Measurements from ENCODE around the gene VWC2L. TPM values are rescaled to one million over a fixed set of nuclear protein-coding genes. Genes with fewer than 3 reads are reported as not detected.
A peak's percentile ranks its signal among the peaks of the same experiment; 100 is the strongest.

The VWC2L gene
- 0.09 TPM for total RNA-seq
- polyA plus RNA-seq (ENCODE audit: insufficient read depth, low read depth, low replicate concordance): not detected
- long read RNA-seq, donor 1: 0 reads
- long read RNA-seq, donor 2: 0 reads
- long read RNA-seq, donor 3: 0 reads
- long read RNA-seq, donor 4: 0 reads
- long read RNA-seq, donor 5: 0 reads
- long read RNA-seq, donor 6: 0 reads
- long read RNA-seq, donor 7: 0 reads
- long read RNA-seq, donor 8: 0 reads
- long read RNA-seq, donor 9: 0 reads
- long read RNA-seq, donor 10: 0 reads

GRCh38 chr2:214410918-214411554 lies at the start of gene VWC2L:
Gene VWC2L (plus strand): TSS chr2:214411054. CDS start chr2:214414194, 3,140 bp downstream.
- Histone ChIP-seq H3K9ac (ENCODE audit: low read length in 3 of 3) (no peak within 1 kb of the TSS), H3K36me3 (ENCODE audit: control insufficient read depth in 2 of 3, insufficient read depth in 3 of 3, low read length in 3 of 3) (no peaks in the 10 kb centered on the region), H3K27ac (ENCODE audit: low read depth in 2 of 2, low read length in 2 of 2) (no peak within 1 kb of the TSS), H3K4me1 (ENCODE audit: control insufficient read depth in 2 of 3, insufficient read depth in 2 of 3, low read depth in 1 of 3, low read length in 3 of 3) (no peaks in the 10 kb centered on the region), H3K27me3 (ENCODE audit: control insufficient read depth, insufficient read depth, low read length) (no peaks in the 10 kb centered on the region), H3K9me3 (ENCODE audit: control insufficient read depth in 2 of 3, insufficient read depth in 1 of 3, low read length in 3 of 3) (no peaks in the 10 kb centered on the region), H3K4me3 (ENCODE audit: low read length in 3 of 3) (no peak within 1 kb of the TSS)
- peak; percentile 38 to 94 (median 90) for DNase-seq
- TF ChIP-seq CTCF (IDR thresholded peaks at IDR 0.05; ENCODE audit: borderline replicate concordance, extremely low read depth, insufficient read depth): no peak
- intact Hi-C loops (cut with DNase I): no loop called here
- FAIRE-seq: no peak

GRCh38 chr2:214361116-214361515 lies 49.7 kb upstream of the VWC2L start:
- intact Hi-C loops (cut with DNase I): no loop called here
- FAIRE-seq: no peak
- H3K4me1 ChIP-seq (ENCODE audit: control insufficient read depth in 2 of 3, insufficient read depth in 2 of 3, low read depth in 1 of 3, low read length in 3 of 3): no peaks in the 10 kb centered on the region

GRCh38 chr2:214365549-214365948 lies 45.3 kb upstream of the VWC2L start:
- no peaks in the 10 kb centered on the region for H3K9me3 ChIP-seq (ENCODE audit: control insufficient read depth in 2 of 3, insufficient read depth in 1 of 3, low read length in 3 of 3)
- intact Hi-C loops (cut with DNase I): no loop called here
- no peak for DNase-seq
- H3K9ac ChIP-seq (ENCODE audit: low read length in 3 of 3): no peak overlapping the region
- no peak overlapping the region for H3K27ac ChIP-seq (ENCODE audit: low read depth in 2 of 2, low read length in 2 of 2)
- H3K4me3 ChIP-seq (ENCODE audit: low read length in 3 of 3): no peak overlapping the region
- H3K36me3 ChIP-seq (ENCODE audit: control insufficient read depth in 2 of 3, insufficient read depth in 3 of 3, low read length in 3 of 3): no peaks in the 10 kb centered on the region
- H3K4me1 ChIP-seq (ENCODE audit: control insufficient read depth in 2 of 3, insufficient read depth in 2 of 3, low read depth in 1 of 3, low read length in 3 of 3): no peaks in the 10 kb centered on the region
- H3K27me3 ChIP-seq (ENCODE audit: control insufficient read depth, insufficient read depth, low read length): no peaks in the 10 kb centered on the region
- no peak for TF ChIP-seq CTCF (IDR thresholded peaks at IDR 0.05; ENCODE audit: borderline replicate concordance, extremely low read depth, insufficient read depth)
- FAIRE-seq: no peak

More at GRCh38 chr2:214361116-214361515, 49.7 kb upstream of the VWC2L start:
- no peak overlapping the region for H3K27ac ChIP-seq (ENCODE audit: low read depth in 2 of 2, low read length in 2 of 2)
- H3K36me3 ChIP-seq (ENCODE audit: control insufficient read depth in 2 of 3, insufficient read depth in 3 of 3, low read length in 3 of 3): no peaks in the 10 kb centered on the region
- DNase-seq: no peak
- peaks cover 0 to 2% (median 0%) of the 10 kb centered on the region in 3 donors for H3K9me3 ChIP-seq (ENCODE audit: control insufficient read depth in 2 of 3, insufficient read depth in 1 of 3, low read length in 3 of 3)
- H3K9ac ChIP-seq (ENCODE audit: low read length in 3 of 3): no peak overlapping the region
- no peak overlapping the region for H3K4me3 ChIP-seq (ENCODE audit: low read length in 3 of 3)
- no peak for TF ChIP-seq CTCF (IDR thresholded peaks at IDR 0.05; ENCODE audit: borderline replicate concordance, extremely low read depth, insufficient read depth)
- no peaks in the 10 kb centered on the region for H3K27me3 ChIP-seq (ENCODE audit: control insufficient read depth, insufficient read depth, low read length)
